Stimulated activated CD4-positive, alpha-beta T cell treated with anti-CD3 and anti-CD28 coated beads, Interleukin-4, amount 100 ng/mL, for 48 hours (primary cell): ENCODE results near the gene MYO3A.

Experiments
- DNase-seq, 2 donors: peaks; one replicate each; pipeline ENCODE4 v3.0.0-alpha.2; 2020; ENCODE audit warnings: low read depth in 2 of 2

Gene MYO3A, protein sequence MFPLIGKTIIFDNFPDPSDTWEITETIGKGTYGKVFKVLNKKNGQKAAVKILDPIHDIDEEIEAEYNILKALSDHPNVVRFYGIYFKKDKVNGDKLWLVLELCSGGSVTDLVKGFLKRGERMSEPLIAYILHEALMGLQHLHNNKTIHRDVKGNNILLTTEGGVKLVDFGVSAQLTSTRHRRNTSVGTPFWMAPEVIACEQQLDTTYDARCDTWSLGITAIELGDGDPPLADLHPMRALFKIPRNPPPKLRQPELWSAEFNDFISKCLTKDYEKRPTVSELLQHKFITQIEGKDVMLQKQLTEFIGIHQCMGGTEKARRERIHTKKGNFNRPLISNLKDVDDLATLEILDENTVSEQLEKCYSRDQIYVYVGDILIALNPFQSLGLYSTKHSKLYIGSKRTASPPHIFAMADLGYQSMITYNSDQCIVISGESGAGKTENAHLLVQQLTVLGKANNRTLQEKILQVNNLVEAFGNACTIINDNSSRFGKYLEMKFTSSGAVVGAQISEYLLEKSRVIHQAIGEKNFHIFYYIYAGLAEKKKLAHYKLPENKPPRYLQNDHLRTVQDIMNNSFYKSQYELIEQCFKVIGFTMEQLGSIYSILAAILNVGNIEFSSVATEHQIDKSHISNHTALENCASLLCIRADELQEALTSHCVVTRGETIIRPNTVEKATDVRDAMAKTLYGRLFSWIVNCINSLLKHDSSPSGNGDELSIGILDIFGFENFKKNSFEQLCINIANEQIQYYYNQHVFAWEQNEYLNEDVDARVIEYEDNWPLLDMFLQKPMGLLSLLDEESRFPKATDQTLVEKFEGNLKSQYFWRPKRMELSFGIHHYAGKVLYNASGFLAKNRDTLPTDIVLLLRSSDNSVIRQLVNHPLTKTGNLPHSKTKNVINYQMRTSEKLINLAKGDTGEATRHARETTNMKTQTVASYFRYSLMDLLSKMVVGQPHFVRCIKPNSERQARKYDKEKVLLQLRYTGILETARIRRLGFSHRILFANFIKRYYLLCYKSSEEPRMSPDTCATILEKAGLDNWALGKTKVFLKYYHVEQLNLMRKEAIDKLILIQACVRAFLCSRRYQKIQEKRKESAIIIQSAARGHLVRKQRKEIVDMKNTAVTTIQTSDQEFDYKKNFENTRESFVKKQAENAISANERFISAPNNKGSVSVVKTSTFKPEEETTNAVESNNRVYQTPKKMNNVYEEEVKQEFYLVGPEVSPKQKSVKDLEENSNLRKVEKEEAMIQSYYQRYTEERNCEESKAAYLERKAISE (N-terminal part only)

DNA sequence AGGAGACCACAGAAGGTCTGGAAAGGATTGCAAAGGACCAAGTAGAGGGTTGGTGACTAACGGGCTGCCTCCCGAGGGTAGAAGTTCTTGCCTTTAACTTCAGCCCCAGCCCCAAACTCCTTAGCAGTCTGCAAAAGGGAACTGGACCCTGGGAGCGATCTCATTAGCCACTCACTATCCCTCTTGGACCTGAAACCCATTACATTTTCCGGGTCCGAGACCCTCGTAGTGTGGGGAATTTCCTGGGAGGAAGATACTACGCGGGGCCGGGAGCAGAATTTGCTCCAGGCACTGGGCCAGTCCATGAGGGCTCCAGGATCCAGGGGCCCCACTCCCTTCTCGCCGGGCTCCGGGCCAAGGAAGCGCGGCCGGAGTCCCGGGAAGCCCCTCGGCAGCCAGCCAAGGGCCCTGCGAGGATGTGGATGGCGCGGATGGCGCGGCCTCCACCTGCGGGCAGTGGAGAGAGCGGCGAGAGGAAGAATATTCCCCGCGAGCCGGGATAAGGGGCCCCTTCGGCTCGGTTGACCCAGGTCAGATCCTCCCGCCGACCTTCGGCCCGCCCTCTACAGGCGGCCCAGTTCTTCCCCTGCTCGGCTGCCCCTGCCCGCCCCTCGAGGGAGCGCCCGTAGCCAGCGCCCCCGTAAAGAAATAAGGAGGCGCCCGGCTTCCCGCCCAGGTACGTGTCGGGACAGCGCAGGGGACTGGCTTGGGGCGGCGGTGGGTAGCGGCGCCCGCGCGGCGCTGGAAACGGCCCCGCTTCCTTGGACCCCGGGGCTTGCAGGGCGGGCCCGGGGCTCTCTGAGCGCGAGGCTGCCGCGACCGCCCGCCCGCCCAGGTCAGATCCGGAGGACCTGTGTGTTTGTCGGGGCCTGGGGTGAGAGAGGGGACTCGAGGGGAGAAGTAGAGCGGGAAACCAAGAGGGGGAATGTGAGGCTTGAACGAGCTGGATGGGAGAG lies at the start of gene MYO3A:
MYO3A (plus strand) TSS at position 577 of the 956 bp plus-strand sequence. CDS start 17,882 bp downstream, outside the sequence.
- no peak for DNase-seq

DNA sequence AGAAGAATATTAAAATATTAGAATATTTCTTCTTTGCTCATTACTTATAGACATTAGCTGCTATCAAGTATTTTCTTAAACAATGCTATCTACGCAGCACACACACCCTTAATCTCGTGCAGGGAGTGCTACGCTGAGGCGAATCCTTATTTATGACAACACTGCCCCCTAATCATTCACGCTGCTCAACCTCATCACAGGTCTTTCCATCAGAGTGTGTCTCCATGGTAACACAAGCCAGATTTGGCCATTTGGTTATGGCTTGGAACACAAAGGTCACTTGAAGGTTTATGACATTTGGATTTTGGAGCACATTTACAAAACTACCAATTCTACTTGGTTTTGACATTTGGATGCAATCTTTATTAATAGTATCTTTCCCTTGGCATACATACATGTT lies 45.4 kb upstream of the MYO3A start:
- DNase-seq: no peak

DNA sequence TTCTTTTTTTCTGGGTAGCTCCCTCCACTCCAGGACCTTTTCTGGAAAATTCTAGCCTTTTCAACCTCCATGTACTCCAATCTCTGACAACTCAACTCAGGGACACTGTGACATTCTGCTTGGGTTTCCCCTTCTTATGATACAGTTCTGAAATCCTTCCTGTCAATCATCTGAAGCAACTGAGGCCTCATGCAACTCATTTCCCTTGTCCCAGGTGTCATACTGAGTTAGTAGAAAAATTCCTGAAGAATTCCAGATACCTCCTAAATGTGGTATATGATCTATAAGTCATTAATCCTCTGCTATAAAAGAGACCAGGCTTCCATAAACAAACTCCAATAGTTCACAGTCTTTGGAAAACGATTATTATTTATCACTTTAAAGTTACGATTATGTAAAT lies 43.0 kb upstream of the MYO3A start:
- no peak for DNase-seq

DNA sequence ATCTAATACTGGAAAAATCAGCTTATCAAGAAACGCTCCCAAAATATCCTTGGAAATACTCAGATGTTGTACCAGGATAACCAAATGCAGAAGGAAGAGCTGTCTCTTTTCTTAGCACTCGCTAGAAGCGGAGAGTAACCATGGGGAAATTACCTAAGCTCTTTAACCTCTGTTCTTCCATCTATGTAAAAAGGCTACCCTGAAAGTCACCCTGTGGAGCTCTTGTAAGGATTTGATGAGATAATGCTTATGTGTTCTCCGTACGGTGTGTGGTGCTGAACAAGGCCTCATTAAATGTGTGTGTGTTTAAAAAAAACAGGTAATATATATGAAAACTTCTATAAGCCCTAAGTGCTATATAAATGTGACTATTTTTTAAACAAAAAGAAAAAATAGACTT lies 38.2 kb upstream of the MYO3A start:
- no peak for DNase-seq

DNA sequence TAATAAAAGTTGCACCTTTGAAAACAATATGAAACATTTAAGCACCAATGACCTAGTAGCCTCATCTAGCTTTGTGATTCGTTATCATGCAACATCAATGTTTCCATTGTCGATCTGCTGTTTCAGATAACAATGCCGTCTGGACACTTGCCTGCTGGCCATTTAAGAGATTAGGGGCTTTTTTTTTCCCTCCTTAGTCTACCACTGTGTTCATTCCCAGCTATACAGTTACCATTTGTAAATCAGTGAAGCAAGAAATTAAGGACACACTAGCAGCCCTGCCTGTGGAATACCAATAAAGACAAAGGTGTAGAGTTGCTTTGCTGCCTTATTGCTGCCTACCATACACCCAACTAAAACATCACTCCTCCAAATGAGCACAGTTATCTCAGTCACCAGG lies 37.6 kb upstream of the MYO3A start:
- DNase-seq: no peak

DNA sequence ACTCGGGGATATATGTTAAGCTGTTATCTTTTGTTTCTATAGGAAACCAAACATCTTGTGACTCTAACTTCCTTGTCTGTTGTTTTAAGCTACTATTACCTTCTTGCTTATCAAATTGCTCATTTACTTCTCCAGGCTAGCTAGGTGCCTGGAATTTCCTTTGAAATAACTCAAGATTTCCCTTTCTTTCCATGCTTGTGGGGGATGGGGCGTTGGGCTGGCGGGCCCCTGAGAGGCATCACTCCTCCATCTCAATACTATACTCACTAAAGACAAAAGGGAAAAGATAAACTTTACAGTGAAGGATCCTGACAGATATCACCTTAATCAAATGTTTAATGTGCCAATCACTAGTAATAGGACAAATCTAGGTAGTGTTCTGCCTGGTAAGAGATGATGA lies 34.7 kb upstream of the MYO3A start:
- no peak for DNase-seq

DNA sequence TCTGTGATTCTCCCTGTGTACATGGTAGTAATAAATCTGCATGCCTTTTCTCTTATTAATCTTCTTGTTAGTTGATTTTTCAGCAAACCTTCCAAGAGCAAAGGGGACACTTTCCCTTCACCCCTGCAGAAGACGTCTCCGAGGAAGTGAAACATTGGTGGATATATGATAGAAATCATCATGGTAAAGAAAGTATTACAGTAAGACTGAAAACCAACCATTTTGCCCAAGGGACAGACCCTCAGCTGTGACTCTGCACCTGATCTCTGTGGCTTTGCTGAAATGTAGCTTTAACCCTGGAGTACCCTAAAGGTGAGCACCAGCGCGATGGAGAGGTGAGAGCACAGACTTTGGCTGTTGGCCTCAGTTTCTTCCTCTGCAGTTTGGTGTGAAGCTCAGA lies 32.8 kb upstream of the MYO3A start:
- DNase-seq: no peak

DNA sequence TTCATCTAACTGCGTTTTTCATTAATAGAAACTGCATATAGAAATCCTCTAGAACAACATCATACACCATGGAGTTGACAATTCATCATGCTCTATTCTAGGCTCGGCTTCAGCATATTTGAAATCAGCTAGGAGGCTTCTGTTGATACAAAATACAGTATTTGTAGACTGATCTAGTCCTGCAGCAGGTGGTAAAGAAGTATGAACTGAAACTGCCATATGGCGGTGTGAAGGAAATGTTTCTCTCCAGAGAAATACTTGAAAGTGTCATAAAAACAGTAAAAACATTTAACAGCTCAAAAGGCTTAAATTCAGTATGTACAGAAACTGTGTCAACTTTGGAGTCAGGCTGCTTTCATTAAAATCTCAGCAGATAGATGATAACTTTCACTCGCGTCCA lies 32.0 kb upstream of the MYO3A start:
- DNase-seq: no peak

DNA sequence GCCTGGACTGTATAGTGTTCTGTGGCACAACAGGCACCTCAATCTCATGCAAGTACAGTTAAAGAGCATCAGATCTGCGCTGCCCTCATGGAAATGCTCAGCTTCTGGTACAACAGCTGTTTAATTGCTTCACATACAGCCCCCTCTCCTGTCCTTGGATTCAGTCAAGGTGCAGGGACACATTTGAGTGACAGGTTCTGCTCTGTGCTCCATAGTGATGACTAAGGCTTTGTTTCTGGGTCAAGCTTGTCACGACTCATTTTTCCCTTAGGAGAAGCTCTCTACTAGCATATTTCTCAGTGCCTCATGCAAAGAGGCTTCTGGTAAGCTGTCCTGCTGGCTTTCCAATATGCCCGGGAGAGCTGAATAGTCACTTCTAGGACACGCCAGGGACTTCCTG lies 26.8 kb upstream of the MYO3A start:
- DNase-seq: no peak

DNA sequence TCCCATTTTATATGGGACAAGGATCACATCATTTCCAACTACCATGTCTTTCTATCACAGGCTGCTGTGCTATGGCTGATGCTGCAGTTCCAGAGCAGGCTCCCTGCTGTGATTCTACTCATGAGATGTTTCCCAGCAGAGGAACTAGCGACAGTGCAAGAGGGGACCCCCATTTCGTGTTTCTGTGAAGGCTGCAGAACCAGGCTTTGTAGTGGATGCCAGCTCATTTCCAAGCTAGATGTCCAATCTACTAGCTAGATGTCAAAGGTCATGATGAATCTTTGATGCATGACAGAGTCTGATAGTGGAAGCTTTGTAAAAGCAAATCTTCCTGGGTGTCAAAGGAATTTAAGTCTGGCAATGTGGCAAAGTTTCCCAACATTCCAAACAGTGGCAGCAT lies 21.2 kb upstream of the MYO3A start:
- DNase-seq: no peak

DNA sequence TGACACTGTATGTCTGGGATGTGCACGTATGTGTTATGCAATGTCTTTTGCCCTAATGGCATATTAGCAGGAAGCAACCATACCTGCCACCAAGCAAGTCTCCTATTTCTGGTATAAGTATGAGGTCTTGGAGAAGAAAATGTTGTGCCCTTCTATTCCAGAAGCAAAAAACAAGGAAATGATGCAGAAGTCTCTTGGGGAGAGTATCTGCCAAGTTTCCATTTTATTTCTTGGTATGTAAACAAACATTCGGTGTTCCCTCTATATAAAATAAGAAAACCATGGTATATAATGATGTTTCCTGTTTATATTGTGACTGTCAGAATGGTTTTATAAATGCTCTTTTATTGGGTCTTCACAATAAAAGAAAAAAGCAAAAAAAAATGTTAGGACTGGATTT lies 19.3 kb upstream of the MYO3A start:
- no peak for DNase-seq

DNA sequence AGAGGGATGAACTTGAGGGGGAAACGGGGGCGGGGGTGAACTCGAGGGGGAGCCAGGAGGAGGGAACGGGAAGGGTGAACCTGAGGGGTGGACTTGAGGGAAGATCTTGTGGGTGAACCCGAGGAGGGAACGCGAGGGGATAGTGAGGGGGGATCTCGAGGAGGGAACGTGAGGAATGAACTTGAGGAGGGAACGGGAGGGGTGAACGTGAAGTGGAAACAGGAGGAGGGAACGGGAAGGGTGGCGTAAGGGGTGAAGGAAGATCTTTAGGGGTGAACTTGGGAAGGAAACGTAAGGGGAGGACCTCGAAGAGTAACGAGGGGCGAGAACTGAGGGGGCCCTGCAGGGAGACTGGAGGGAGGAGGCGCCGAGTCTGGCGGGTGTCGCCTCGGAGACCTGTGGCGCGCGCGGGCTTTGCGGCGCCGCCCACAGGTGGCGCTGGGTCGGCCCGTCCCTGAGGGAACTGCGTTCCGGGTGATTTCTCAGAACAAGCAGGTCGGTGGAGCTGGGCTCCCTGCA lies 651 bp downstream of the MYO3A start:
- DNase-seq: peak in 1 of 2 donors; percentile 19

DNA sequence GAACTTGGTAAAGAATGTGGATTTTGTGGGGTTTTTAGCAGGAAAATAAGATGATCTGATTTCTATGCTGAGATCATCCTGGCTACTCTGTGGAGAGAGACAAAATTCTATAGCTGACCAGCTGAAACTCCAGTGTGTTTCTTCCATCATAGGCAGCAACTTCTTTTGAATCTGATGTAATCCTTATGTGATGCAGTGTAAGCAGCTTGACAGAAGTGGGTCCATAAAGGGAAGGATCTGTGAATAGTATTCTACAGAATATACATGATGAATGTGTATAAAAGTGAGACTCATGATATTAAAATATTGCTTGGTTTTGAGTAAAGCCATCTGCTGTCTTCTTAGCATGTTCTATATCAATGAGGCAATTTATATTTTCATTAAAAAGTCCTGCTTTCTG lies 4.4 kb downstream of the MYO3A start:
- no peak for DNase-seq

DNA sequence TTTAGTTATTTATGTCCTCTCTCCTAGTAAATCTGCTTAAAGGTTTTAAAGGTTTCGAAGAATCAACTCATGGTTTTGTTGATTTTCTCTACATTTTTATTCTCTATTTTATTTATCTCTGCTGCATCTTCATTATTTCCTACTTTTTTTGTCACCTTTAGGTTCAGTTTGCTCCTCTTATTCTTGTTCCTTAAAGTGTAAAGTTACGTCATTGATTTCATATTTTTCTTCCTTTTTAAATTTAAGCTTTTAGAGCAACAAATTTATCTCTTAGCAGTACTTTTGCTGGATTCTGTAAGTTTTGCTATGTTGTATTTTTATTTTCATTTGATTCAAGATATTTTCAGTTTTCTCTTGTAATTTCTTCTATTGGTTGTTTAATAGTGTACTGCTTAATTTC lies 10.7 kb downstream of the MYO3A start:
- DNase-seq: no peak

DNA sequence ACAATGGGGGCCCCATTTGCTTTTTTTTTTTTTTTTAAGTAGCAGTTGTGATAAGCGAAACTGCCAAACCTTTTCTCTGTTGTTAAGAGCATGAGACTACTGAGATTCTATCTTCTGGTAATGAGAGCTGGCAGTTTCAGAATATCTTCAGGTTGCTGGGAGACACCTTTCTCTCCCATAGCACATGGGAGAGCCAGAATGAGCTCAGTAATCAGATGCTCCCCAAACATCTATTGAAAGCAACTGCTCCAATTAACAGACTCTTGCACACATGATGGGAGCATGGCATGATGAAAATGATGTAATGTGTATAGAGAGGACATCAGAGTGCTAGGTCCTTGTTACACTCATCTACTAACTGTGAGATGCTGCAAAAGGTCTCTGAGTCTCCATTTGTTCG lies 18.8 kb downstream of the MYO3A start:
- DNase-seq: no peak

DNA sequence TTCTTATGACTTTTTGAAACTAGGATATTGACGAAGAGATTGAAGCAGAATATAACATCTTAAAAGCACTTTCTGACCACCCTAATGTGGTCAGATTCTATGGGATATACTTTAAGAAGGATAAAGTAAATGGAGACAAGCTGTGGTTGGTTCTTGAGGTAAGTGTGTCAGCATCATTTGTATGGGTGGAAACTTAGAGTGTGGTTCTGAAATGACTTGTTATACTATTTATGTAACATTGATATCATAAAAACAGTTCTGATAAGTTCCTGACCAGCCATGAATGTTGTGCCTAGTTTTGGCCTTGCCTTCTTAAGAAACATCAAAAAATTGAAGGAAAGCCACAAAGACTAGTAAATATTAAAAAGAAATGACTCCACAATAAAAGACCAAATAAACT lies 20.8 kb downstream of the MYO3A start:
- no peak for DNase-seq

DNA sequence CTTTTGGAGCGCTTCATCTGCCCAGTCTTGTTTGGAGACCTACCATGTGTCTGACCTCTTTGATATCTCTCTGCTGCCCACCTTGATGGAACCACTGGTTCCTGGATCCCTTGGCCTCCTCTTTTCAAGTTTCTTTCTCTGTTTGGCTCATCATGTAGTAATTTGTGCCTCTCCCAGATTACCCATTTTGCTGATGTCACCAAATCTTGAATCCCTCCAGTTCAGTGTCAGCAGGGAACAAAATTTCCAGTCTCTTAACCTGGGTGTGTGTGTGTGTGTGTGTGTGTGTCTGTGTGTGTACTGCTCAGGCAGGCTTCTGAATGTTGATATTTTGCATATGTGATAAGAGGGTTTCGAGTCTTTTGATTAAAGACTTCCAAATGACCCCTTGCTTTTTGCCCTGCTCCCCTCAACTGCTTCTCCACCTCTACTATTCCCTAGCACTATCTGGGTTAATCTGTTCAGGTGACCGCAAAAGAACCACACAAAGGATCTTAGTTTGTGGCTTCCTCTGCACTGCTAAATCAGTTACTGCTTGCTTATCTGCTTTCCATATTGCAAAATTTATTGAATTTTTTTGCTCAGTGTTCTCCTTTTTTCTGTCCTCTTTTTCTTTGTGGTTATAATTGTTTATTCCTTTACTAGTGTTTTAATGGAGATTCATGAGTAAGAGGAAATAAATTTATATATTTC lies 25.7 kb downstream of the MYO3A start:
- no peak for DNase-seq

DNA sequence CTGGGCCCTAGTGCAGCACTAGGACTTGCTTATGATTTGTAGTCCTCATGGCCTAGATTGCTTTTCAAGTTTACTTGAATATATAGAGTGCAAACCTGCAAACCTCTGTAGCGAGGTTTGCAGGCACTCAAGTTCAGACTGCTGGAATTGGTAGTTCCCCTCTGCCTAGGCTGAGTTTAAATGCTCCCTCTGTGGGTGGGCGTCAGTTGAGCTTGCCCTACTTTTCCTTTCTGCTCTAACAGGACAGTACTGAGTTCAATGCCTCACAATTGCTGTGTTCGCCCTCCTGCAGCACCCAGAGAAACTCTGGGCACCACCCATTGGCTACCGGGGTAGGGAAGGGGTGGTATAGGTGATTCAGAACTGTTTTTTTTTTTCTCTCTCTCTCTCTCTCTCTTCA lies 31.6 kb downstream of the MYO3A start:
- no peak for DNase-seq

DNA sequence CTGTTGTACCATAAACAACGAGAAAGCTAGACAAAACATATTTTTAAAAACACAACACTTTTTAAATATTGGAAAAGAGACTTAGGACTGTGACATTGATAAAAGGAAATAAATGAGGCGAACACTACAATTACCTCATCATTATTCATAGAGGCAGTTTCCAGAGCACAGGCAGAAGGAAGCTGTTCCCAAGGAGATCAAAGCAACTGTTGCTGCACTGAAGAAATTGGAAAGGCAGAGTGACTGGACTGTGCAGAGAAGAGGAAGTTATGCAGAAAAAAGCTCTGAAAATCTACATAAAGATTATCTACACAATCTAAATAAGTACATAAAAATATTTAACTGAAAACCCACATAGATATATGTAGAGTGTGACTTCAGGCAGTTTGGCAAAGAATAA lies 32.8 kb downstream of the MYO3A start:
- DNase-seq: no peak

DNA sequence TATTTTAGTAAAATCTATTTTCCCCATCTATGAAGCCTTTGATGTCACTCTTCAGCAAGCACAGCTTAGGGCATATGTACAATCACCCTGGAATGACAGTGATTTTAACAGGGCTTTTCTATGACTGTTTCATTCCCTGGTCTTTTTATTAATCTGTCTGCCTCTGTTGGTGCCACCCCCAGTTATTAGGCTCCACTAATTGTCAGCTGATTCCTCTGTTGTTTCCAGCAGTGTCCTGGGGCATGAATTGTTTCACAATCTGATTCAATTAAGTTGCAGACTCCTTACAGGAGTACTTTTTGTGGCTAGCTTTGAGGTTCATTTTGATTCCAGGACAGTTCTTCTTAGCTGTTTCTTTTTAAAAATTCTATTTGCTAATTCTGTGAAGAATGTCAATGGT lies 38.6 kb downstream of the MYO3A start:
- no peak for DNase-seq
